ENCODE data around the gene PRIM1. TPM values are rescaled to one million over a fixed set of nuclear protein-coding genes. Genes with fewer than 3 reads are reported as not detected.
"Not testable (repeated sequence)": the region's sequence is repeated elsewhere in the genome, so short reads cannot be mapped to it uniquely, and the experiment has no call there.

Gene PRIM1
- total and polyA plus RNA-seq, 7 donors: 2.3 to 10.0 (median 3.4) TPM

- no peaks in the 10 kb centered on the region for H3K36me3 ChIP-seq (ENCODE audit: insufficient read depth in 1 of 2, low read depth in 1 of 2)
- H3K9me3 ChIP-seq: no peaks in the 10 kb centered on the region
- H3K4me1 ChIP-seq: no peaks in the 10 kb centered on the region
- intact Hi-C loops (cut with DNase I): no loop called here
- no peak overlapping the region for H3K4me3 ChIP-seq
- DNase-seq: no peak
- TF ChIP-seq CTCF (IDR thresholded peaks at IDR 0.05): no peak
- WGBS, 3 donors: 80 to 91% (median 82%) methylated on average over 2 of the region's 2 CpGs
- H3K27ac ChIP-seq: no peak overlapping the region
- no peak for ATAC-seq
- H3K27me3 ChIP-seq (ENCODE audit: insufficient read depth in 3 of 3, low read length in 2 of 3): peaks cover 0 to 5% (median 3%) of the 10 kb centered on the region in 3 donors
These were observed 40.6 kb upstream of the PRIM1 start for GRCh38 chr12:56792678-56793077.

GRCh38 chr12:56789429-56789828 is 37.3 kb upstream of the PRIM1 start:
- H3K4me3 ChIP-seq; intact Hi-C loops (cut with DNase I); ATAC-seq; H3K27me3 ChIP-seq (ENCODE audit: insufficient read depth in 3 of 3, low read length in 2 of 3); H3K4me1 ChIP-seq; H3K27ac ChIP-seq; H3K9me3 ChIP-seq; H3K36me3 ChIP-seq (ENCODE audit: insufficient read depth in 1 of 2, low read depth in 1 of 2); DNase-seq: not testable (repeated sequence)
- 93% methylated on average over 8 to 19 of the region's 34 CpGs; no CpG with 5 or more reads in 1 of the 3 donors for WGBS, 3 donors

GRCh38 chr12:56787498-56787897 is 35.4 kb upstream of the PRIM1 start:
- Histone ChIP-seq H3K4me3 (no peak overlapping the region), H3K36me3 (ENCODE audit: insufficient read depth in 1 of 2, low read depth in 1 of 2) (no peaks in the 10 kb centered on the region), H3K4me1 (no peaks in the 10 kb centered on the region), H3K9me3 (no peaks in the 10 kb centered on the region), H3K27ac (no peak overlapping the region), H3K27me3 (ENCODE audit: insufficient read depth in 3 of 3, low read length in 2 of 3) (peaks cover 0 to 3% (median 0%) of the 10 kb centered on the region in 3 donors)
- no peak for TF ChIP-seq CTCF (IDR thresholded peaks at IDR 0.05)
- no peak for ATAC-seq
- DNase-seq: no peak
- intact Hi-C loops (cut with DNase I): no loop called here

GRCh38 chr12:56785874-56786273 is 33.8 kb upstream of the PRIM1 start:
- no peak for TF ChIP-seq CTCF (IDR thresholded peaks at IDR 0.05)
- intact Hi-C loops (cut with DNase I): no loop called here
- DNase-seq: no peak
- 92 to 96% (median 92%) methylated on average over 1 of the region's 1 CpG for WGBS, 3 donors
- H3K27me3 ChIP-seq (ENCODE audit: insufficient read depth in 3 of 3, low read length in 2 of 3): no peaks in the 10 kb centered on the region
- no peak overlapping the region for H3K27ac ChIP-seq
- H3K9me3 ChIP-seq: no peaks in the 10 kb centered on the region
- no peak overlapping the region for H3K4me3 ChIP-seq
- H3K36me3 ChIP-seq (ENCODE audit: insufficient read depth in 1 of 2, low read depth in 1 of 2): no peaks in the 10 kb centered on the region
- H3K4me1 ChIP-seq: no peaks in the 10 kb centered on the region
- ATAC-seq: no peak

GRCh38 chr12:56785141-56785865 is 33.2 kb upstream of the PRIM1 start:
- 47 to 61% (median 56%) methylated on average over 2 of the region's 2 CpGs for WGBS, 3 donors

More at GRCh38 chr12:56785141-56785865, 33.2 kb upstream of the PRIM1 start:
- H3K27me3 ChIP-seq (ENCODE audit: insufficient read depth in 3 of 3, low read length in 2 of 3): no peaks in the 10 kb centered on the region
- H3K36me3 ChIP-seq (ENCODE audit: insufficient read depth in 1 of 2, low read depth in 1 of 2): no peaks in the 10 kb centered on the region
- H3K4me3 ChIP-seq: no peak overlapping the region
- H3K9me3 ChIP-seq: no peaks in the 10 kb centered on the region
- H3K27ac ChIP-seq: no peak overlapping the region
- ATAC-seq (no peak), DNase-seq (no peak)
- TF ChIP-seq CTCF (IDR thresholded peaks at IDR 0.05): no peak
- intact Hi-C loops (cut with DNase I): no loop called here
- no peaks in the 10 kb centered on the region for H3K4me1 ChIP-seq
